ENCODE data around the gene IST1. TPM values are rescaled to one million over a fixed set of nuclear protein-coding genes. Genes with fewer than 3 reads are reported as not detected.

The IST1 gene
- total RNA-seq, 2 donors from 2014 or later: 154 to 181 TPM

DNA sequence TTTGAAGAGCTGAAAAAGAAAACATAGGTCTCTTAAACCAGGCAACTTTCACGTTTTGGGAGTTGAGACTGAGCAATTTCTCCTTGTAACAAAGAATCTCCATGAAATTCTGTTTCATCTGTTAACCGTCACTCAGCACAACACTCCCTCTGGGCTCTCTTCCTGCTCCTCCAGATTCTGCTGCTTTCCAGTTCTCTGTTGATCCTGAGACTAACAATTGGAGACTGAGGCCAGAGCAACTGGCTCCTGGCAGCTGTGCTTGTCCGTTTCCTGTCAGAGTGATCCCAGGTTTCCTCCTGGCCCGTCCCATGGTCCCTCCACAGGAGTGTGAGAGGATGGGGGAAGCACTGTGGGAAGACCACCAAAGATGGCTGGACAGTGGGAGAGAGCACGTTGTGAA lies 32.5 kb downstream of the IST1 start:
- no peaks in the 10 kb centered on the region for H3K27me3 ChIP-seq (replicated peaks; ENCODE audit: insufficient read depth)
- peak overlapping the region; percentile 62 to 79 for H3K27ac ChIP-seq
- H3K4me1 ChIP-seq (ENCODE audit: control insufficient read depth in 1 of 2, low read depth in 2 of 2): peaks cover 27 to 64% of the 10 kb centered on the region in 2 donors
- TF ChIP-seq, protein P1, sequence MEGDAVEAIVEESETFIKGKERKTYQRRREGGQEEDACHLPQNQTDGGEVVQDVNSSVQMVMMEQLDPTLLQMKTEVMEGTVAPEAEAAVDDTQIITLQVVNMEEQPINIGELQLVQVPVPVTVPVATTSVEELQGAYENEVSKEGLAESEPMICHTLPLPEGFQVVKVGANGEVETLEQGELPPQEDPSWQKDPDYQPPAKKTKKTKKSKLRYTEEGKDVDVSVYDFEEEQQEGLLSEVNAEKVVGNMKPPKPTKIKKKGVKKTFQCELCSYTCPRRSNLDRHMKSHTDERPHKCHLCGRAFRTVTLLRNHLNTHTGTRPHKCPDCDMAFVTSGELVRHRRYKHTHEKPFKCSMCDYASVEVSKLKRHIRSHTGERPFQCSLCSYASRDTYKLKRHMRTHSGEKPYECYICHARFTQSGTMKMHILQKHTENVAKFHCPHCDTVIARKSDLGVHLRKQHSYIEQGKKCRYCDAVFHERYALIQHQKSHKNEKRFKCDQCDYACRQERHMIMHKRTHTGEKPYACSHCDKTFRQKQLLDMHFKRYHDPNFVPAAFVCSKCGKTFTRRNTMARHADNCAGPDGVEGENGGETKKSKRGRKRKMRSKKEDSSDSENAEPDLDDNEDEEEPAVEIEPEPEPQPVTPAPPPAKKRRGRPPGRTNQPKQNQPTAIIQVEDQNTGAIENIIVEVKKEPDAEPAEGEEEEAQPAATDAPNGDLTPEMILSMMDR (IDR thresholded peaks at IDR 0.05): no peak
- no peak overlapping the region for H3K4me3 ChIP-seq
- H3K9me3 ChIP-seq: no peaks in the 10 kb centered on the region
- ATAC-seq (ENCODE audit: insufficient number of reproducible peaks, low FRiP score, low read depth) (no peak), DNase-seq (ENCODE audit: low spot score) (no peak)
- peaks cover 36% of the 10 kb centered on the region for H3K36me3 ChIP-seq

DNA sequence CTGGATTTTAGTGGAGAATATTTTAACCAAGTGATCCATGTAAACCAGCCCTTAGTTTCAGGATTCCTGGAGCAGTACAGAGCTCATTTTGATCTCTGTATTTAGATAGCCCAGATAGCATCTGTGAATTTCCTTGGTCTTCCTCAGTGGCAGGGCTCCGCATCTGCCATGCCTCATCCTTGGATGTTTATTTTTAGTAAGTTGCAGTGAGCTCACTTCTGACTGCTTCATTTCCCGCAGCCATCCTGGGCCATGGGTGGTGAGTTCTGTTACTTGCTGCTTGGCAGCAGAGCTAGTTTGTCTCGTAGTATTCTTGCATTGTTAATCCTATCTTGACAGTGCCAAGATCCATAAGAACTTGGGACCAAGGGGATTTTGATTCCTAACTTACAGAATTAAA lies 33.7 kb downstream of the IST1 start:
- H3K27me3 ChIP-seq (replicated peaks; ENCODE audit: insufficient read depth): no peaks in the 10 kb centered on the region
- DNase-seq (ENCODE audit: low spot score): no peak
- H3K4me1 ChIP-seq (ENCODE audit: control insufficient read depth in 1 of 2, low read depth in 2 of 2): peaks cover 27 to 67% of the 10 kb centered on the region in 2 donors
- peaks cover 27% of the 10 kb centered on the region for H3K36me3 ChIP-seq
- H3K9me3 ChIP-seq: no peaks in the 10 kb centered on the region
- TF ChIP-seq, protein P1 (IDR thresholded peaks at IDR 0.05): no peak
- H3K27ac ChIP-seq: peak overlapping the region; percentile 62 to 79
- no peak for ATAC-seq (ENCODE audit: insufficient number of reproducible peaks, low FRiP score, low read depth)
- no peak overlapping the region for H3K4me3 ChIP-seq

DNA sequence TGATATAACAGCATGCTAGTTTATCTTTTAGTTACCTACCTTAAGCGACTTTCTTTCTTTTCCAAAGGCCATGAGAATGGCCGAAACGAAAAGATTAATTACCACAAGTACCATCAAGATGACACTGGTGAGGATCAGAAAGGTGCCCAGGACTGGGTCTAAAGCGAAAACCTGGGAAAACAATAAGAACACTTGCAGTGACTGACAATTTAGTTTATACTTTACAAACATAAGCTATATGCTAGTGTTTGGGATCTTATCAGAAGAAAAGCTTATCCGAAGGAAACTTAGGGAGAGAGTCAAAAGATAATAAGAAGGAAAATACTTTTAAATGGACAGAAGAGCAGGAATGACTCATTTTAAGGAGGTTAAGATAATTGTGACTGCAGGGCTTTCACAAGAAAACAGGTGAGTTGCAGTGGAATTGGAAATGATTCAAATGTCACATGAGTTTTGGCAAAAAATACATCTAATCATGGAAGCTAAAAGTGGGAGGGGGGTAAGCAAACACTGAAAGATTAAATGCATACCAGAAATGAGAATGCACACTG lies 34.8 kb downstream of the IST1 start:
- H3K36me3 ChIP-seq: peaks cover 28% of the 10 kb centered on the region
- ATAC-seq (ENCODE audit: insufficient number of reproducible peaks, low FRiP score, low read depth): no peak
- TF ChIP-seq, protein P1 (IDR thresholded peaks at IDR 0.05): no peak
- H3K27me3 ChIP-seq (replicated peaks; ENCODE audit: insufficient read depth): no peaks in the 10 kb centered on the region
- peak overlapping the region in 1 of 2 donors; percentile 62 for H3K27ac ChIP-seq
- peaks cover 27 to 60% of the 10 kb centered on the region in 2 donors for H3K4me1 ChIP-seq (ENCODE audit: control insufficient read depth in 1 of 2, low read depth in 2 of 2)
- no peak for DNase-seq (ENCODE audit: low spot score)
- H3K9me3 ChIP-seq: no peaks in the 10 kb centered on the region
- no peak overlapping the region for H3K4me3 ChIP-seq

DNA sequence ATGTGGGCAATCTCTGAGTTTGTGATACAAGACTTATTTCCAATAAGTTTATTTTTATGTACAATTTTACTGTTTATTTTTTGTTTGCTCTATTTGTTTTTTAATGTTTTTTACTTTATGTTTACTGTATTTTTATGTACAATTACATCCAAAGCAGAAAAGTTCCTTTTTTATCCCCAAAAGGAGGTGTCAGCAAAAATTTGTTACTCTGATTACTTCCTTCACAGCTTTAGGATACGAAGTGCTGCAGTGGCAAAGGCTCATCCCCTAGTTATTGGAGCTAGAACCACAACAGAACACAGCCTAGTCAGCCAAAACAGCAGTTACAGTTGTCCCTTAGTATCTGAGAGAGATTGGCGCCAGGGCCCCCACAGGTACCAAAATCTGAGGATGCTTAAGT lies 35.7 kb downstream of the IST1 start:
- H3K4me1 ChIP-seq (ENCODE audit: control insufficient read depth in 1 of 2, low read depth in 2 of 2): peaks cover 27 to 58% of the 10 kb centered on the region in 2 donors
- TF ChIP-seq, protein P1 (IDR thresholded peaks at IDR 0.05): no peak
- no peaks in the 10 kb centered on the region for H3K27me3 ChIP-seq (replicated peaks; ENCODE audit: insufficient read depth)
- no peak overlapping the region for H3K27ac ChIP-seq
- H3K9me3 ChIP-seq: no peaks in the 10 kb centered on the region
- no peak for ATAC-seq (ENCODE audit: insufficient number of reproducible peaks, low FRiP score, low read depth)
- peaks cover 22% of the 10 kb centered on the region for H3K36me3 ChIP-seq
- no peak for DNase-seq (ENCODE audit: low spot score)
- no peak overlapping the region for H3K4me3 ChIP-seq

DNA sequence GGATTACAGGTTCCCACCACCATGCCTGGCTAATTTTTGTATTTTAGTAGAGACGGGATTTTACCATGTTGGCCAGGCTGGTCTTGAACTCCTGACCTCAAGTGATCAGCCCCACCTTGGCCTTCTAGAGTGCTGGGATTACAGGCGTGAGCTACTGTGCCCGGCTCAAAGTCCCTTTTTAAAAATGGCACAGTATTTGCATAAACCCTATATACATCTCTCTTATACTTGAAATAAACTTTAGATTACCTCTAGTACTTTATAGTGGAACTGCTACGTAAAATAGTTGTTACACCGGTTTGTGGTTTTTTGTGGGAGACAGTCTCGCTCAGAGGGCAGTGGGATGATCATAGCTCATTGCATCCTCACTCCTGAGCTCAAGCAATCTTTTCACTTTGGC lies 36.3 kb downstream of the IST1 start:
- DNase-seq (ENCODE audit: low spot score): no peak
- no peak for ATAC-seq (ENCODE audit: insufficient number of reproducible peaks, low FRiP score, low read depth)
- Histone ChIP-seq H3K27me3 (replicated peaks; ENCODE audit: insufficient read depth) (no peaks in the 10 kb centered on the region), H3K36me3 (peaks cover 18% of the 10 kb centered on the region), H3K27ac (no peak overlapping the region), H3K9me3 (no peaks in the 10 kb centered on the region), H3K4me1 (ENCODE audit: control insufficient read depth in 1 of 2, low read depth in 2 of 2) (peaks cover 23 to 52% of the 10 kb centered on the region in 2 donors), H3K4me3 (no peak overlapping the region)
- TF ChIP-seq, protein P1 (IDR thresholded peaks at IDR 0.05): no peak

Data from thoracic aorta (tissue), 2 donors.